NB4 (cell line): ENCODE results near the gene CRYM.
"Not testable (repeated sequence)": the region's sequence is repeated elsewhere in the genome, so short reads cannot be mapped to it uniquely, and the experiment has no call there.

Source experiments
- DNase-seq: peaks from one replicate; pipeline ENCODE4 v3.0.0; 2010; ENCODE audit warnings: low read depth
- H3K4me3 ChIP-seq: one replicate; pipeline ENCODE4 v1.5.1; 2011; ENCODE audit warnings: mild to moderate bottlenecking, low read depth, low read length, moderate library complexity
- MYC ChIP-seq: IDR thresholded peaks from 2 replicates; pipeline ENCODE4 v1.6.1; 2011; ENCODE audit warnings: low read depth, low read length
- POLR2A ChIP-seq: IDR thresholded peaks from 2 replicates; pipeline ENCODE4 v1.6.1; 2011; ENCODE audit warnings: mild to moderate bottlenecking; ENCODE audit not compliant: insufficient read length; ENCODE audit errors: extremely low read depth
- TF ChIP-seq, protein P1 (sequence below): IDR thresholded peaks from one replicate; pipeline ENCODE4 v1.5.1; 2012; ENCODE audit warnings: low read depth, low read length
- TF ChIP-seq, protein P2 (sequence below): IDR thresholded peaks from 2 replicates; pipeline ENCODE4 v1.6.1; 2011; ENCODE audit warnings: low read depth, low read length

The CRYM gene

DNA sequence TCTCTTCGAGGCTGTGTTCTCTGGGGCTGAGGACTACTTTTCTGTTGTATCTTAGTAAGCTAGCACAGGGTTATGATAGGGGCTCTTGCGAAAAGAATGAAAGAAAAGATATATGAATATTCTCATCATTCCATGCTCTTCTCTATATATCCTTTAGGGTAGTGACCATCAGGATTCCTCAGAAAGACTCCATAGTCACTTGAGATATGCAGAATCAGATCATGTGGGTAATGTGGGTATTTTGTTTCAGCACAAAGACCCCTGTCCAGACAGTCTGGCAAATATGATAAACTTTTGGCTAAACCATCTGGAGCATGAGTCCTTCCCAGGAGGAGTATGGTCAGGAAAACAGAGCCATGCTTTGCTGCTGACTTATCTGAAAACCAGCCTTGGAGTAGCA lies 21.5 kb downstream of the CRYM start:
- TF ChIP-seq POLR2A: no peak
- TF ChIP-seq, protein P1, sequence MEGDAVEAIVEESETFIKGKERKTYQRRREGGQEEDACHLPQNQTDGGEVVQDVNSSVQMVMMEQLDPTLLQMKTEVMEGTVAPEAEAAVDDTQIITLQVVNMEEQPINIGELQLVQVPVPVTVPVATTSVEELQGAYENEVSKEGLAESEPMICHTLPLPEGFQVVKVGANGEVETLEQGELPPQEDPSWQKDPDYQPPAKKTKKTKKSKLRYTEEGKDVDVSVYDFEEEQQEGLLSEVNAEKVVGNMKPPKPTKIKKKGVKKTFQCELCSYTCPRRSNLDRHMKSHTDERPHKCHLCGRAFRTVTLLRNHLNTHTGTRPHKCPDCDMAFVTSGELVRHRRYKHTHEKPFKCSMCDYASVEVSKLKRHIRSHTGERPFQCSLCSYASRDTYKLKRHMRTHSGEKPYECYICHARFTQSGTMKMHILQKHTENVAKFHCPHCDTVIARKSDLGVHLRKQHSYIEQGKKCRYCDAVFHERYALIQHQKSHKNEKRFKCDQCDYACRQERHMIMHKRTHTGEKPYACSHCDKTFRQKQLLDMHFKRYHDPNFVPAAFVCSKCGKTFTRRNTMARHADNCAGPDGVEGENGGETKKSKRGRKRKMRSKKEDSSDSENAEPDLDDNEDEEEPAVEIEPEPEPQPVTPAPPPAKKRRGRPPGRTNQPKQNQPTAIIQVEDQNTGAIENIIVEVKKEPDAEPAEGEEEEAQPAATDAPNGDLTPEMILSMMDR: no peak
- TF ChIP-seq MYC: no peak
- TF ChIP-seq, protein P2, sequence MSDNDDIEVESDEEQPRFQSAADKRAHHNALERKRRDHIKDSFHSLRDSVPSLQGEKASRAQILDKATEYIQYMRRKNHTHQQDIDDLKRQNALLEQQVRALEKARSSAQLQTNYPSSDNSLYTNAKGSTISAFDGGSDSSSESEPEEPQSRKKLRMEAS: no peak
- DNase-seq: no peak
- no peak overlapping the region for H3K4me3 ChIP-seq

DNA sequence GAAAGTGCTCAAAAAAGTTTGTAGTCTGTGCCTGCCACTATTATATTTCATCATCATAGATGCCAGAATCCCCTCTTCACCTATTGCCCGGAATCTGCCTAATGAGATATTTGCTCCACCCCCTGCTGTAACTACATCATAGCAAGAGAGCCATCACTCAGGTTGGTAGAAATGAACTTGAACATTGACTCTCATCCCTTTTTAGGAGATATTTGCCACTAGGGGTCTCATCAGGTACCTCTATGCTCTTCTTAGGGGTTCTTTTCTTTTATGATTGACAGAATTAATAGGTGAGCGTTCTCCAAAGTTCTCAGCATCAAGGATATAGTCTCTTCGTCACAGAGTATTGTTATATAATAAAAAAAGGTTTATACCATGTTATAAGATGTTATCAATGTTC lies 24.6 kb downstream of the CRYM start:
- TF ChIP-seq MYC (no peak), POLR2A (no peak)
- no peak for DNase-seq

DNA sequence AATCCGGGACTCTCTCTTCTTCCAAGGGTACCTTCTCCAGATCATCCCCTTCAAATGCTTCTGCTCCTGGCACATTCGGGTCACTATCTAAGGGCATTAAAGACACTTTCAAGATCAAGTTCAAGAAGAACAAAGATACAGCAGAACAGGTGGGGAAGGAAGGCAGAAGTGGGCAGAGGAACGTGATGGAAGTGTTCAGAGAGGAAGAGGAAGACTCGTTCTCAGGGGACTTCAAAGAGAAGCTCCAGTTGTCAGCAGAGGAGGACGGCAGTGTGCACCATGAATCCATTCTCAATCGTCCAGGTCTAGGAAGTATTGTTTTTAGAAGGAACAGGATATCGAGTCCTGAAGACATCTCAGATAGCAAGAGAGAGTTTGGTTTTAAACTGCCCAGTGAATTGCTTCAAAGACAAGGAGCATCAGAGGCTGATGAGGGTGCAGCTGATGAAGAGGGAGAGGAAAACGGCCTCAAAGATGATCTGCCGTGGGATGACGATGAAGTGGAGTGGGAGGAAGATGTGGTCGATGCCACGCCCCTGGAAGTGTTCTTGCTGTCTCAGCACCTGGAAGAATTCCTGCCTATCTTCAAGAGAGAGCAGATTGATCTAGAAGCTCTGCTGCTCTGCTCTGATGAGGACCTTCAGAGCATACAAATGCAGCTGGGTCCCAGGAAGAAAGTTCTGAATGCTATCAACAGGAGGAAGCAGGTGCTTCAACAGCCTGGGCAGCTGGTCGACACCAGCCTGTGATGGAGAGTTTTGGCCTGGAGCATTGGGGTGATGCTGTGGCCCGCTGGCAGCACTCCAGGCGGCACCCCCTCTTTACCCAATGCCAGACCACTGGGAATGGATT lies 27.8 kb downstream of the CRYM start:
- no peak overlapping the region for H3K4me3 ChIP-seq
- DNase-seq: no peak
- TF ChIP-seq, protein P2: no peak
- TF ChIP-seq MYC (no peak), POLR2A (no peak)
- TF ChIP-seq, protein P1: no peak

More for the DNA sequence above, 24.6 kb downstream of the CRYM start:
- no peak overlapping the region for H3K4me3 ChIP-seq

DNA sequence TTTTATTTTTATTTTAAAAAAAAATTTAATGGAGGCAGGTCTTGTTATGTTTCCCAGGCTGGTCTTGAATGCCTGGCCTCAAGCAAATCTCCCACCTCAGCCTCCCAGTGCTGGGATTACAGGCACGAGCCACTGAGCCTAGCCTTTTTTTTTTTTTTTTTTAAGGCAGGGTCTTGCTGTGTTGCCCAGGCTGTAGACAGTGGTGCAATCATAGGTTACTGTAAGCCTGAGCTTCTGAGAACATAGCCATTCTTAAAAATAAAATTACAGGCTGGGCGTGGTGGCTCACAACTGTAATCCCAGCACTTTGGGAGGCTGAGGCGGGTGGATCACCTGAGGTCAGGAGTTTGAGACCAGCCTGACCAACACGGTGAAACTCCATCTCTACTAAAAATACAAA lies 29.9 kb downstream of the CRYM start:
- not testable (repeated sequence) for DNase-seq, H3K4me3 ChIP-seq

DNA sequence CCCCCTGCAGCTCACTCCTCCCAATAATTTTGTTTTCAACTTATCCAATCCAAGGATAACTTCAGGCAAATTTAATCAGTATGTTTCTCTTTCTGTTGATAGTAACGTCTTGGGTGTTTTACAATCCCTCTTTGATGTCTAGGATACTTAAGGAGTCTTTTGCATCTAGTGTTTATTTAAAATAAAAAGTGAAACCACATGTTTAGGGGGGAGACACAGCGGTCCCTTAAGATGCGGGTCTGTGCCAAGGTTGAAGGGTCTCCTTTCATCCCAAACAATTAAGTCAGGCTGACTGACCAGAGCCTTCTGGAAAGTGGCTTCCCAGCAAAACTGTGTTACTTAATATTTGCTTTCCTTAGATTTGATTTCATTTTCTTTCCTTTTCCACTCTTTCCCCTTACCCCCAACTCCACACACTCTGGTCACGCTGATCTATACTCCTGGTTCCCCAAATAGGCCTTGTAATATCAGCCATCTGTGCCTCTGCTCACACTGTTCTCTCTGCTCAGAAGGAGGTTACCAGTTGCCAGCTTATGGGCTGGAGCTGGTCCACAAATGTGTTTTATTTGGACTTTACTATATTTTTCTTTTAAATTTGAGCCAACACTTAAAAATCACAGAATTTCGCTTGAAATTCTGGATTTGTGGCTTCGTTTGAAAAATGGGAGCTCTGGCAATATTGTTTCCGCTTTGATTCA lies 33.4 kb downstream of the CRYM start:
- no peak for DNase-seq
- TF ChIP-seq POLR2A (no peak), MYC (no peak)
- TF ChIP-seq, protein P1: no peak
- TF ChIP-seq, protein P2: no peak
- H3K4me3 ChIP-seq: no peak overlapping the region

DNA sequence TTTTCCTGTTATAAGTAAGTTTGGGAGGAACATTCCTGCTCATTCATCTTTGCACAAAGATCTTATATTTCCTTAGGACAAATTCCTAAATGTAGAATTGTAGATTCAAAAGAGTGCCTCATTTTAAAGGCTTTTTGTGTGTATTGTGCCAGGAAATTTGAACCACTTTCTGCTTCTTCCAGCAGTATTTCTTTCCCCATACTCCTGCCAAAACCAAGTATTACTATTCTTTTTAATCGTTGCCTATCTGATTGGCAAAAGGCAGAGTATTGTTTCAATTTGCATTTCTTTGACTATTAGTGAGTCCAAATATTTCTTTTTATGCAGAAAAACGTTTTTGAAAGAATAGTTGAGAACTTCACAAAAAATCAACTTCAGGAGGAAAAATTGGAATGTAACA lies 35.3 kb downstream of the CRYM start:
- no peak overlapping the region for H3K4me3 ChIP-seq
- TF ChIP-seq, protein P2: no peak
- no peak for TF ChIP-seq MYC
- TF ChIP-seq, protein P1: no peak

DNA sequence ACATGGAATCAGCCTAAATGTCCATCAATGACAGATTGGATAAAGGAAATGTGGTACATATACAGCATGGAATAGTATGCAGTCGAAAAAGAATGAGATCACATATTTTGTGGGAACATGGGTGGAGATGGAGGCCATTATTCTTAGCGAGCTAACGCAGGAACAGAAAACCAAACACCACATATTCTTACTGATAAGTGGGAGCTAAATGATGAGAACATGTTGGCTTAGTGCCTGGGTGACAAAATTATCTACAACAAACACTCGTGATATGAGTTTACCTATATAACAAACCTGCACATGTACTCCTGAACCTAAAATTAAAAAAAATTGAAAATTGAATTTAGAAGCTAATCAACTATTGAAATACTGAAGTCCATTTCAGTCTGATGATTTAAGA lies 38.4 kb downstream of the CRYM start:
- TF ChIP-seq POLR2A (no peak), MYC (no peak)
- TF ChIP-seq, protein P1: no peak
- TF ChIP-seq, protein P2: no peak
- no peak overlapping the region for H3K4me3 ChIP-seq
- no peak for DNase-seq

More for the DNA sequence above, 35.3 kb downstream of the CRYM start:
- no peak for DNase-seq
